GM23338 (cell line): ENCODE results near the gene NBAS.

Source experiments
- CREB1 ChIP-seq: fragments of 250-450 bp; sonication (Bioruptor Pico); IDR thresholded peaks from 2 replicates; pipeline ENCODE4 v1.5.0; 2020; ENCODE audit warnings: low read depth, mild to moderate bottlenecking, moderate library complexity
- EZH2 ChIP-seq: fragments of 200-600 bp; sonication (generic); IDR thresholded peaks from one replicate; pipeline ENCODE4 v1.8.0; 2017; ENCODE audit warnings: antibody characterized with exemption, mild to moderate bottlenecking, low read depth; ENCODE audit not compliant: unreplicated experiment
- EZH2phosphoT487 ChIP-seq: fragments of 200-600 bp; sonication (generic); IDR thresholded peaks from one replicate; pipeline ENCODE4 v1.8.1; 2018; ENCODE audit warnings: antibody characterized with exemption; ENCODE audit not compliant: unreplicated experiment
- JUNB ChIP-seq: IDR thresholded peaks from one replicate; pipeline ENCODE4 v1.6.1; 2016; ENCODE audit warnings: antibody characterized with exemption; ENCODE audit not compliant: unreplicated experiment
- NANOG ChIP-seq: IDR thresholded peaks from 2 replicates; pipeline ENCODE4 v1.6.1; 2016; ENCODE audit warnings: antibody characterized with exemption, borderline replicate concordance
- POLR2AphosphoS5 ChIP-seq: IDR thresholded peaks from 2 replicates; pipeline ENCODE4 v1.6.1; 2016; ENCODE audit warnings: antibody characterized with exemption, low read depth
- STAT1 ChIP-seq: IDR thresholded peaks from one replicate; pipeline ENCODE4 v1.6.1; 2016; ENCODE audit warnings: antibody characterized with exemption; ENCODE audit not compliant: unreplicated experiment
- TF ChIP-seq, protein P1 (sequence below), 2 experiments: fragments of 200-600 bp in 1 of 2; sonication (generic) in 1 of 2; conservative IDR thresholded peaks; 2 replicates each; pipeline versions ENCODE4 v1.5.1 to v1.6.1; 2016 to 2017; ENCODE audit warnings: antibody characterized with exemption in 2 of 2, low read depth in 2 of 2, mild to moderate bottlenecking in 2 of 2, moderate library complexity in 1 of 2
- TF ChIP-seq, protein P2 (sequence below): IDR thresholded peaks from one replicate; pipeline ENCODE4 v1.6.1; 2018; ENCODE audit warnings: antibody characterized with exemption; ENCODE audit not compliant: unreplicated experiment
- TF ChIP-seq, protein P3 (sequence below): IDR thresholded peaks from 2 replicates; pipeline ENCODE4 v1.6.1; 2016; ENCODE audit warnings: antibody characterized with exemption
- TF ChIP-seq, protein P4 (sequence below): fragments of 250-450 bp; sonication (Bioruptor Pico); IDR thresholded peaks from 2 replicates; pipeline ENCODE4 v1.5.0; 2020; ENCODE audit warnings: mild to moderate bottlenecking, moderate library complexity

DNA sequence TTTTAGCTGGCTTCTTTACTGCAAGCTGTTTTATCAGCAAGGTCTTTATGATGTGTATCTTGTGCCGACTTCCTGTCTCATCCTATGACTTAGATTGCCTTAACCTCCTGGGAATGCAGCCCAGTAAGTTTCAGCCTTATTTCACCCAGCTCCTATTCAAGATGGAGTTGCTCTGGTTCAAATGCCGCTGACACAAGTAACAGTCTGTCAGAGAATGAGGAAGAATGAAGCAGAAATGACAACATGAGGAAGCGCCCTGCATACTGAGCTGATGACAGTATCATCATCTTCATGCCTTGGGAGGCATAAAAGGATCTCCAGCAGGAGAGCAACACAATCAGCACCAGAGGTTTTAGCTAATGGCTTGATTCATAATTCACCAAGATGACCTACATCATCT, 309.4 kb downstream of the NBAS start:
- no peak for TF ChIP-seq EZH2
- TF ChIP-seq, protein P1, sequence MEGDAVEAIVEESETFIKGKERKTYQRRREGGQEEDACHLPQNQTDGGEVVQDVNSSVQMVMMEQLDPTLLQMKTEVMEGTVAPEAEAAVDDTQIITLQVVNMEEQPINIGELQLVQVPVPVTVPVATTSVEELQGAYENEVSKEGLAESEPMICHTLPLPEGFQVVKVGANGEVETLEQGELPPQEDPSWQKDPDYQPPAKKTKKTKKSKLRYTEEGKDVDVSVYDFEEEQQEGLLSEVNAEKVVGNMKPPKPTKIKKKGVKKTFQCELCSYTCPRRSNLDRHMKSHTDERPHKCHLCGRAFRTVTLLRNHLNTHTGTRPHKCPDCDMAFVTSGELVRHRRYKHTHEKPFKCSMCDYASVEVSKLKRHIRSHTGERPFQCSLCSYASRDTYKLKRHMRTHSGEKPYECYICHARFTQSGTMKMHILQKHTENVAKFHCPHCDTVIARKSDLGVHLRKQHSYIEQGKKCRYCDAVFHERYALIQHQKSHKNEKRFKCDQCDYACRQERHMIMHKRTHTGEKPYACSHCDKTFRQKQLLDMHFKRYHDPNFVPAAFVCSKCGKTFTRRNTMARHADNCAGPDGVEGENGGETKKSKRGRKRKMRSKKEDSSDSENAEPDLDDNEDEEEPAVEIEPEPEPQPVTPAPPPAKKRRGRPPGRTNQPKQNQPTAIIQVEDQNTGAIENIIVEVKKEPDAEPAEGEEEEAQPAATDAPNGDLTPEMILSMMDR (conservative IDR thresholded peaks at IDR 0.05; ENCODE audit: low read depth in 2 of 2) = no peak
- TF ChIP-seq, protein P2, sequence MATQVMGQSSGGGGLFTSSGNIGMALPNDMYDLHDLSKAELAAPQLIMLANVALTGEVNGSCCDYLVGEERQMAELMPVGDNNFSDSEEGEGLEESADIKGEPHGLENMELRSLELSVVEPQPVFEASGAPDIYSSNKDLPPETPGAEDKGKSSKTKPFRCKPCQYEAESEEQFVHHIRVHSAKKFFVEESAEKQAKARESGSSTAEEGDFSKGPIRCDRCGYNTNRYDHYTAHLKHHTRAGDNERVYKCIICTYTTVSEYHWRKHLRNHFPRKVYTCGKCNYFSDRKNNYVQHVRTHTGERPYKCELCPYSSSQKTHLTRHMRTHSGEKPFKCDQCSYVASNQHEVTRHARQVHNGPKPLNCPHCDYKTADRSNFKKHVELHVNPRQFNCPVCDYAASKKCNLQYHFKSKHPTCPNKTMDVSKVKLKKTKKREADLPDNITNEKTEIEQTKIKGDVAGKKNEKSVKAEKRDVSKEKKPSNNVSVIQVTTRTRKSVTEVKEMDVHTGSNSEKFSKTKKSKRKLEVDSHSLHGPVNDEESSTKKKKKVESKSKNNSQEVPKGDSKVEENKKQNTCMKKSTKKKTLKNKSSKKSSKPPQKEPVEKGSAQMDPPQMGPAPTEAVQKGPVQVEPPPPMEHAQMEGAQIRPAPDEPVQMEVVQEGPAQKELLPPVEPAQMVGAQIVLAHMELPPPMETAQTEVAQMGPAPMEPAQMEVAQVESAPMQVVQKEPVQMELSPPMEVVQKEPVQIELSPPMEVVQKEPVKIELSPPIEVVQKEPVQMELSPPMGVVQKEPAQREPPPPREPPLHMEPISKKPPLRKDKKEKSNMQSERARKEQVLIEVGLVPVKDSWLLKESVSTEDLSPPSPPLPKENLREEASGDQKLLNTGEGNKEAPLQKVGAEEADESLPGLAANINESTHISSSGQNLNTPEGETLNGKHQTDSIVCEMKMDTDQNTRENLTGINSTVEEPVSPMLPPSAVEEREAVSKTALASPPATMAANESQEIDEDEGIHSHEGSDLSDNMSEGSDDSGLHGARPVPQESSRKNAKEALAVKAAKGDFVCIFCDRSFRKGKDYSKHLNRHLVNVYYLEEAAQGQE = no peak
- no peak for TF ChIP-seq JUNB
- TF ChIP-seq POLR2AphosphoS5 = no peak
- TF ChIP-seq, protein P3, sequence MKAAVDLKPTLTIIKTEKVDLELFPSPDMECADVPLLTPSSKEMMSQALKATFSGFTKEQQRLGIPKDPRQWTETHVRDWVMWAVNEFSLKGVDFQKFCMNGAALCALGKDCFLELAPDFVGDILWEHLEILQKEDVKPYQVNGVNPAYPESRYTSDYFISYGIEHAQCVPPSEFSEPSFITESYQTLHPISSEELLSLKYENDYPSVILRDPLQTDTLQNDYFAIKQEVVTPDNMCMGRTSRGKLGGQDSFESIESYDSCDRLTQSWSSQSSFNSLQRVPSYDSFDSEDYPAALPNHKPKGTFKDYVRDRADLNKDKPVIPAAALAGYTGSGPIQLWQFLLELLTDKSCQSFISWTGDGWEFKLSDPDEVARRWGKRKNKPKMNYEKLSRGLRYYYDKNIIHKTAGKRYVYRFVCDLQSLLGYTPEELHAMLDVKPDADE = no peak
- TF ChIP-seq EZH2phosphoT487 = no peak
- no peak for TF ChIP-seq NANOG
- TF ChIP-seq, protein P4, sequence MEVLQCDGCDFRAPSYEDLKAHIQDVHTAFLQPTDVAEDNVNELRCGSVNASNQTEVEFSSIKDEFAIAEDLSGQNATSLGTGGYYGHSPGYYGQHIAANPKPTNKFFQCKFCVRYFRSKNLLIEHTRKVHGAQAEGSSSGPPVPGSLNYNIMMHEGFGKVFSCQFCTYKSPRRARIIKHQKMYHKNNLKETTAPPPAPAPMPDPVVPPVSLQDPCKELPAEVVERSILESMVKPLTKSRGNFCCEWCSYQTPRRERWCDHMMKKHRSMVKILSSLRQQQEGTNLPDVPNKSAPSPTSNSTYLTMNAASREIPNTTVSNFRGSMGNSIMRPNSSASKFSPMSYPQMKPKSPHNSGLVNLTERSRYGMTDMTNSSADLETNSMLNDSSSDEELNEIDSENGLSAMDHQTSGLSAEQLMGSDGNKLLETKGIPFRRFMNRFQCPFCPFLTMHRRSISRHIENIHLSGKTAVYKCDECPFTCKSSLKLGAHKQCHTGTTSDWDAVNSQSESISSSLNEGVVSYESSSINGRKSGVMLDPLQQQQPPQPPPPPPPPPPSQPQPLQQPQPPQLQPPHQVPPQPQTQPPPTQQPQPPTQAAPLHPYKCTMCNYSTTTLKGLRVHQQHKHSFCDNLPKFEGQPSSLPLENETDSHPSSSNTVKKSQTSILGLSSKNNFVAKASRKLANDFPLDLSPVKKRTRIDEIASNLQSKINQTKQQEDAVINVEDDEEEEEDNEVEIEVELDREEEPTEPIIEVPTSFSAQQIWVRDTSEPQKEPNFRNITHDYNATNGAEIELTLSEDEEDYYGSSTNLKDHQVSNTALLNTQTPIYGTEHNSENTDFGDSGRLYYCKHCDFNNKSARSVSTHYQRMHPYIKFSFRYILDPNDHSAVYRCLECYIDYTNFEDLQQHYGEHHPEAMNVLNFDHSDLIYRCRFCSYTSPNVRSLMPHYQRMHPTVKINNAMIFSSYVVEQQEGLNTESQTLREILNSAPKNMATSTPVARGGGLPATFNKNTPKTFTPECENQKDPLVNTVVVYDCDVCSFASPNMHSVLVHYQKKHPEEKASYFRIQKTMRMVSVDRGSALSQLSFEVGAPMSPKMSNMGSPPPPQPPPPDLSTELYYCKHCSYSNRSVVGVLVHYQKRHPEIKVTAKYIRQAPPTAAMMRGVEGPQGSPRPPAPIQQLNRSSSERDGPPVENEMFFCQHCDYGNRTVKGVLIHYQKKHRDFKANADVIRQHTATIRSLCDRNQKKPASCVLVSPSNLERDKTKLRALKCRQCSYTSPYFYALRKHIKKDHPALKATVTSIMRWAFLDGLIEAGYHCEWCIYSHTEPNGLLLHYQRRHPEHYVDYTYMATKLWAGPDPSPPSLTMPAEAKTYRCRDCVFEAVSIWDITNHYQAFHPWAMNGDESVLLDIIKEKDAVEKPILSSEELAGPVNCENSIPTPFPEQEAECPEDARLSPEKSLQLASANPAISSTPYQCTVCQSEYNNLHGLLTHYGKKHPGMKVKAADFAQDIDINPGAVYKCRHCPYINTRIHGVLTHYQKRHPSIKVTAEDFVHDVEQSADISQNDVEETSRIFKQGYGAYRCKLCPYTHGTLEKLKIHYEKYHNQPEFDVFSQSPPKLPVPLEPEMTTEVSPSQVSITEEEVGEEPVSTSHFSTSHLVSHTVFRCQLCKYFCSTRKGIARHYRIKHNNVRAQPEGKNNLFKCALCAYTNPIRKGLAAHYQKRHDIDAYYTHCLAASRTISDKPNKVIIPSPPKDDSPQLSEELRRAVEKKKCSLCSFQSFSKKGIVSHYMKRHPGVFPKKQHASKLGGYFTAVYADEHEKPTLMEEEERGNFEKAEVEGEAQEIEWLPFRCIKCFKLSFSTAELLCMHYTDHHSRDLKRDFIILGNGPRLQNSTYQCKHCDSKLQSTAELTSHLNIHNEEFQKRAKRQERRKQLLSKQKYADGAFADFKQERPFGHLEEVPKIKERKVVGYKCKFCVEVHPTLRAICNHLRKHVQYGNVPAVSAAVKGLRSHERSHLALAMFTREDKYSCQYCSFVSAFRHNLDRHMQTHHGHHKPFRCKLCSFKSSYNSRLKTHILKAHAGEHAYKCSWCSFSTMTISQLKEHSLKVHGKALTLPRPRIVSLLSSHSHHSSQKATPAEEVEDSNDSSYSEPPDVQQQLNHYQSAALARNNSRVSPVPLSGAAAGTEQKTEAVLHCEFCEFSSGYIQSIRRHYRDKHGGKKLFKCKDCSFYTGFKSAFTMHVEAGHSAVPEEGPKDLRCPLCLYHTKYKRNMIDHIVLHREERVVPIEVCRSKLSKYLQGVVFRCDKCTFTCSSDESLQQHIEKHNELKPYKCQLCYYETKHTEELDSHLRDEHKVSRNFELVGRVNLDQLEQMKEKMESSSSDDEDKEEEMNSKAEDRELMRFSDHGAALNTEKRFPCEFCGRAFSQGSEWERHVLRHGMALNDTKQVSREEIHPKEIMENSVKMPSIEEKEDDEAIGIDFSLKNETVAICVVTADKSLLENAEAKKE = no peak
- no peak for TF ChIP-seq CREB1
- TF ChIP-seq STAT1 = no peak
